Measurements from ENCODE around the gene ETV3. TPM values are rescaled to one million over a fixed set of nuclear protein-coding genes. Genes with fewer than 3 reads are reported as not detected.

ETV3 gene
- total and polyA plus RNA-seq, 2 of the 13 experiments (the other 11 are each of a cell fraction or from before 2014, with no cell fraction given): 4.2 to 5.8 TPM

DNA sequence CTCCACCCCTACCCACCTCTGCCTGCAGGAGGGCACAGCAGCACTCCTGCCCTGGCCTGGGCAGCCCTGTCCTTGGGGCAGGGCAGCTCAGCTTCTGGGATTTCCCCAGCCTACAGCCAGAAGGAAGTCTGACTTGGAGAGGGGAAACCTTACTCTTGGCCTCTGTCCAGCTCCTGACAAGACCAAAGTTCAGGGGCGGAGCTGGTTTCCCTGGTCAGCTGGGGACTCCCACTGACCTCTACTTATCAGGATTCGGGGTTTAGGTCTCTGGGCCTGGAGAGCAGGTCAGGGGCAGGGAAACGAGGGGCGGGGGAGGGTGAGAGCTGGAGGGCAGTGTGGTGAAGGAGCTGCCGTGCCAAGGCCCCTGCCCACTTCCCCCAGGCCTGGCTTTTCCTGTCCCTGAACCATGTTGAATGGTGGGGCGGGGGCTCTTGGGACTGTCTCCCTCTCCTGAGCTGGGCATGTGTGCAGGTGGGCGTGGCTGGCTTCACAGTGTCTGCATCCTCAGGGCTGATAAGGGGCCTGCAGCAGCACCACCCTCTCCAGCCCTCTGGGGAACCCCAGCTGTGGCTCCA, 16.8 kb upstream of the ETV3 start (continued):
- TF ChIP-seq, protein P1, sequence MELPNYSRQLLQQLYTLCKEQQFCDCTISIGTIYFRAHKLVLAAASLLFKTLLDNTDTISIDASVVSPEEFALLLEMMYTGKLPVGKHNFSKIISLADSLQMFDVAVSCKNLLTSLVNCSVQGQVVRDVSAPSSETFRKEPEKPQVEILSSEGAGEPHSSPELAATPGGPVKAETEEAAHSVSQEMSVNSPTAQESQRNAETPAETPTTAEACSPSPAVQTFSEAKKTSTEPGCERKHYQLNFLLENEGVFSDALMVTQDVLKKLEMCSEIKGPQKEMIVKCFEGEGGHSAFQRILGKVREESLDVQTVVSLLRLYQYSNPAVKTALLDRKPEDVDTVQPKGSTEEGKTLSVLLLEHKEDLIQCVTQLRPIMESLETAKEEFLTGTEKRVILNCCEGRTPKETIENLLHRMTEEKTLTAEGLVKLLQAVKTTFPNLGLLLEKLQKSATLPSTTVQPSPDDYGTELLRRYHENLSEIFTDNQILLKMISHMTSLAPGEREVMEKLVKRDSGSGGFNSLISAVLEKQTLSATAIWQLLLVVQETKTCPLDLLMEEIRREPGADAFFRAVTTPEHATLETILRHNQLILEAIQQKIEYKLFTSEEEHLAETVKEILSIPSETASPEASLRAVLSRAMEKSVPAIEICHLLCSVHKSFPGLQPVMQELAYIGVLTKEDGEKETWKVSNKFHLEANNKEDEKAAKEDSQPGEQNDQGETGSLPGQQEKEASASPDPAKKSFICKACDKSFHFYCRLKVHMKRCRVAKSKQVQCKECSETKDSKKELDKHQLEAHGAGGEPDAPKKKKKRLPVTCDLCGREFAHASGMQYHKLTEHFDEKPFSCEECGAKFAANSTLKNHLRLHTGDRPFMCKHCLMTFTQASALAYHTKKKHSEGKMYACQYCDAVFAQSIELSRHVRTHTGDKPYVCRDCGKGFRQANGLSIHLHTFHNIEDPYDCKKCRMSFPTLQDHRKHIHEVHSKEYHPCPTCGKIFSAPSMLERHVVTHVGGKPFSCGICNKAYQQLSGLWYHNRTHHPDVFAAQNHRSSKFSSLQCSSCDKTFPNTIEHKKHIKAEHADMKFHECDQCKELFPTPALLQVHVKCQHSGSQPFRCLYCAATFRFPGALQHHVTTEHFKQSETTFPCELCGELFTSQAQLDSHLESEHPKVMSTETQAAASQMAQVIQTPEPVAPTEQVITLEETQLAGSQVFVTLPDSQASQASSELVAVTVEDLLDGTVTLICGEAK (IDR thresholded peaks at IDR 0.05): no peak
- TF ChIP-seq, protein P1 (CRISPR knock-in tag; IDR thresholded peaks at IDR 0.05): no peak
- TF ChIP-seq AFF4 (CRISPR knock-in tag; IDR thresholded peaks at IDR 0.05) (no peak), HCFC1 (IDR thresholded peaks at IDR 0.05; ENCODE audit: low read depth, low read length) (no peak), CREBL2 (CRISPR knock-in tag; IDR thresholded peaks at IDR 0.05; ENCODE audit: borderline replicate concordance) (no peak), TAF1 (CRISPR knock-in tag; IDR thresholded peaks at IDR 0.05) (no peak), KLF6 (CRISPR knock-in tag; IDR thresholded peaks at IDR 0.05) (no peak), PBX2 (CRISPR knock-in tag; IDR thresholded peaks at IDR 0.05) (no peak), ARNTL (CRISPR knock-in tag; IDR thresholded peaks at IDR 0.05) (no peak), ZNF737 (CRISPR knock-in tag; IDR thresholded peaks at IDR 0.05; ENCODE audit: borderline replicate concordance) (no peak), NCOA1 (CRISPR knock-in tag; IDR thresholded peaks at IDR 0.05) (no peak), PHF21A (CRISPR knock-in tag; IDR thresholded peaks at IDR 0.05) (no peak)
- TF ChIP-seq, protein P2, sequence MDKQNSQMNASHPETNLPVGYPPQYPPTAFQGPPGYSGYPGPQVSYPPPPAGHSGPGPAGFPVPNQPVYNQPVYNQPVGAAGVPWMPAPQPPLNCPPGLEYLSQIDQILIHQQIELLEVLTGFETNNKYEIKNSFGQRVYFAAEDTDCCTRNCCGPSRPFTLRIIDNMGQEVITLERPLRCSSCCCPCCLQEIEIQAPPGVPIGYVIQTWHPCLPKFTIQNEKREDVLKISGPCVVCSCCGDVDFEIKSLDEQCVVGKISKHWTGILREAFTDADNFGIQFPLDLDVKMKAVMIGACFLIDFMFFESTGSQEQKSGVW (CRISPR knock-in tag; IDR thresholded peaks at IDR 0.05; ENCODE audit: borderline replicate concordance): no peak
- TF ChIP-seq, protein P3, sequence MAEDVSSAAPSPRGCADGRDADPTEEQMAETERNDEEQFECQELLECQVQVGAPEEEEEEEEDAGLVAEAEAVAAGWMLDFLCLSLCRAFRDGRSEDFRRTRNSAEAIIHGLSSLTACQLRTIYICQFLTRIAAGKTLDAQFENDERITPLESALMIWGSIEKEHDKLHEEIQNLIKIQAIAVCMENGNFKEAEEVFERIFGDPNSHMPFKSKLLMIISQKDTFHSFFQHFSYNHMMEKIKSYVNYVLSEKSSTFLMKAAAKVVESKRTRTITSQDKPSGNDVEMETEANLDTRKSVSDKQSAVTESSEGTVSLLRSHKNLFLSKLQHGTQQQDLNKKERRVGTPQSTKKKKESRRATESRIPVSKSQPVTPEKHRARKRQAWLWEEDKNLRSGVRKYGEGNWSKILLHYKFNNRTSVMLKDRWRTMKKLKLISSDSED (CRISPR knock-in tag; IDR thresholded peaks at IDR 0.05): no peak
